Omental fat pad (tissue), 4 donors: ENCODE results near the gene PLVAP. TPM values are rescaled to one million over a fixed set of nuclear protein-coding genes. Genes with fewer than 3 reads are reported as not detected.

Experiments used
- ATAC-seq: fragments of 150-250 bp; one replicate; pipeline ENCODE4 v1.9.1; 2016; ENCODE audit warnings: mild to moderate bottlenecking, moderate library complexity; ENCODE audit not compliant: low FRiP score
- DNase-seq: peaks from one replicate; pipeline ENCODE4 v3.0.0-alpha.2; 2019; ENCODE audit warnings: low spot score
- CTCF ChIP-seq, 3 donors: fragments of 450-650 bp; IDR thresholded peaks; one replicate each; pipeline ENCODE4 v1.5.1; 2016 to 2017; ENCODE audit warnings: antibody characterized with exemption in 3 of 3, mild to moderate bottlenecking in 3 of 3, moderate library complexity in 2 of 3
- total RNA-seq, 4 donors: library from RNA; depleted of rRNA; stranded (reverse); fragments of >200 nt; gene quantifications; one replicate each; pipeline ENCODE4 v1.1.0, GENCODE V29; 2016

The PLVAP gene
- total RNA-seq, 4 donors from 2014 or later: 39.7 to 139 (median 114) TPM

GRCh38 chr19:17333611-17334413, 43.3 kb downstream of the PLVAP start:
- DNase-seq (no peak), ATAC-seq (no peak)
- TF ChIP-seq CTCF (IDR thresholded peaks at IDR 0.05): no peak

DNA sequence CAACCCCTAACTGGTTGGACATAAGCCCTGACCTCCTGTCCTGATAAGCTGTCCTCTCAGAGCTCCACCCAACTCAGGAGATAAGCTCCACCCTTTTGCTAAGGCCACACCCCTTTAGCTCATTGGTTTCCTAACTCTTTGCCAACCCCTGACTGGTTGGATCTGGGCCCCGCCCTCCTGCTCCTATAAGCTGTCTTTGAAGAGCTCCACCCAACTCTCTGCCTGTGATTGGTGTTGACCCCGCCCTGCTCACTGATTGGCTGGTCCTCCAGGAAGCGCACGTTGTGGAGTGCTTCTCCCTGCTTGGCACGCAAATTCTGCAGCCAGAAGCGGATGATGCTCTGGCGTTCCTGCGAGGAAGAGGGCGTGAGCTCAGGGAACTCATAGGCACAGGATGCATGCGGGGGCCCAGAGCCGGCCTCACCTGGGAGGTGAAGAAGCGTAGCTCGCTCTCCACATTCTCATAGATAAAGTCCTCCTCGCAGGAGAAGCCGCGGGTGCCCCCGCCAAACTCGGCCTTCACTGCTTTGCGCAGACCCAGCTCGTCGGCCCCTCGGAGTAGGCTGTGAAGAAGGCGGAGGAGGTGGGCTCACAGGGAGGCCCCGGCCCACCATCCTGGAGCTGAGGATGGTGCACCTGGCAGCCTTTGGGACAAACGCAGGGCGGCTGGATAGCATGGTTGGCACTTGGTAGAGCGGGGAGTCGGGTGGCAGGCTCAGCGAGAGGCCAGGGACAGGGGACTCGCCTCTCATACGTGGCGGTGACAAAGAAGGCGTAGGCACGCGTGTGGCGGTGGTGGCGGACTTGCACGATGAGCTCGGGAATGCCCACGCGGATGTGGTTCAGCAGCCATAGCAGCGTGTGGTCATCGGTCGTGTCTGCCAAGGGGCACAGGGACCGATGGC, 44.2 kb downstream of the PLVAP start:
- no peak for TF ChIP-seq CTCF (IDR thresholded peaks at IDR 0.05)
- DNase-seq (no peak), ATAC-seq (no peak)

DNA sequence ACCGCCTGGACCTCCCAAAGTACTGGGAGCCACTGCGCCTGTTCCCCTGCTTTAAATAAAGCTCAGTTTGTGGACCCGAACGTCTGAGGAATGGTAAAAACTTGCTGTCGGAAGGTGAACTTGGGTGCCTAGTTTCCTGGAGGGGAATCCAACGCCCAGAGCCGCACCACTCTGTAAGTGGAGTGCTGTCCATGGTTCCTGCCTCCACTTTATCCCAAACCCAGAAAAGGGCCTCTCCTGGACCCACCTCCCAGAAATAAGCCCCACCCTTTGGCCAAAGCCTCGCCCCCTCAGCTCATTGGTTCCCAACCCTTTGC, 44.8 kb downstream of the PLVAP start:
- ATAC-seq: no peak
- no peak for TF ChIP-seq CTCF (IDR thresholded peaks at IDR 0.05)
- DNase-seq: no peak

- TF ChIP-seq CTCF (IDR thresholded peaks at IDR 0.05): no peak
- DNase-seq (no peak), ATAC-seq (no peak)
Observed at GRCh38 chr19:17331045-17331558, 46.0 kb downstream of the PLVAP start.

DNA sequence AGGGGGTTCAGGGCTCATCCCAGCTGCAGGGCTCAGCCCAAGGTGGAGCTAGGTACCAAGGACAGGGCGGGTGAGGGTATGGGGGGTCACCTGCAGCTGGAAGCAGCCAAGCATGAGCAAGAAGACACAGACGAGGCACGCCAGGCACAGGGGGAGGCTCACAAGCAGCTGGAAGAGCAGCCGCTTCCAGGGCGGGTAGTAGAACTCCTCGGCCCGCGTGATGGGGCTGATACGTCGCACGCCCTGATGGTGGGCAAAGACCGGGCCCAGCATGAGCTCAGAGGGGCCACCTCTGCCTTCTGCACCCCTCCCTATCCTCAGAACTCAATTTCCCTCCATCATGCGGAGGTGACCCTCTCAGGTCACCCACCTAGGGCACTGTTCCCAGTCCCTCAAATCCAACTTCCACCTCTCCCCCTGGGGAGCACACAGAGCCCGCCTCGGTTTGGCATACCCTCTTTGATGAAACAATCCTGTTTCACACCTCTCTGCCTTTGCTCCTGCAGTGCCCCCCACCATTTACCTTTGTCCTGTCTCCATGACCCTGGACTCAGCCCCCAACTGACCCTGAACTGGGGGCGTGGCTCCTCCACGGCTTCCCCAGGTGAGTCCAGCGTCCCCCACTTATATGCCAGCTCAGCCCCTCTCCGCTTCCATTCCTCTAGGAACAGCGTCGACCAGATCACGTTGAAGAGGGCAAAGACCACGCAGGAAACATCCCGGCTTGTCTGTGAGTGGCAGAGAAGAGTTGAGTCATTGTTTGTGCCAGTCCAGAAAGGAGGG, 46.7 kb downstream of the PLVAP start:
- DNase-seq (no peak), ATAC-seq (no peak)
- TF ChIP-seq CTCF (IDR thresholded peaks at IDR 0.05): no peak

- no peak for TF ChIP-seq CTCF (IDR thresholded peaks at IDR 0.05)
- DNase-seq: no peak
- ATAC-seq: no peak
Observed at GRCh38 chr19:17329366-17330261, 47.5 kb downstream of the PLVAP start.
